GM19463 (cell line): ENCODE measurements around the gene ZBED1.
"Not testable (repeated sequence)": the region's sequence is repeated elsewhere in the genome, so short reads cannot be mapped to it uniquely, and the experiment has no call there.

Experiments
- ATAC-seq: cut with Tn5 transposase; IDR thresholded peaks from one replicate; pipeline ENCODE4 v1.9.1; 2021; ENCODE audit warnings: mild to moderate bottlenecking, moderate library complexity; ENCODE audit not compliant: unreplicated experiment

Gene ZBED1

DNA sequence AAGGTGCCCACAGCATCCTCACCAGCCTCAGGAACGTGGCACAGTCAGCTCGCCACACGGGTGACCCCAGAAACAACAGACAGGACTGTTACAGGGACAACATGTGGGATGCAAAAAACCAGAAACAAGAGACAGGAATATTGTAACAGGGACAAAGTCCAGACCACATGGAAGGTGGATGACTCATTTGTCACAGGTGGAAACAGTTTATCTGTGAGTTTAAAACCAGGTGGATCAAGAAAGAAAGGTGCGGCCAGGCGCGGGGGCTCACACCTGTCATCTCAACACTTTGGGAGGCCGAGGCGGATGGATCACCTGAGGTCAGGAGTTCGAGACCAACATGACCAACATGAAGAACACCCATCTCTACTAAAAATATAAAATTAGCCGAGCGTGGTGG, 23.5 kb downstream of the ZBED1 start:
- ATAC-seq: not testable (repeated sequence)

GRCh38 chrX:2474963-2475726, 25.6 kb downstream of the ZBED1 start:
- ATAC-seq: no peak

- no peak for ATAC-seq
Measured at GRCh38 chrX:2474280-2474962, 26.4 kb downstream of the ZBED1 start.

- not testable (repeated sequence) for ATAC-seq
Measured at GRCh38 chrX:2473064-2473463, 27.7 kb downstream of the ZBED1 start.

GRCh38 chrX:2471641-2472040, 29.1 kb downstream of the ZBED1 start:
- ATAC-seq: no peak

GRCh38 chrX:2471126-2471525, 29.6 kb downstream of the ZBED1 start:
- not testable (repeated sequence) for ATAC-seq

- not testable (repeated sequence) for ATAC-seq
Measured at GRCh38 chrX:2469852-2470251, 30.9 kb downstream of the ZBED1 start.

DNA sequence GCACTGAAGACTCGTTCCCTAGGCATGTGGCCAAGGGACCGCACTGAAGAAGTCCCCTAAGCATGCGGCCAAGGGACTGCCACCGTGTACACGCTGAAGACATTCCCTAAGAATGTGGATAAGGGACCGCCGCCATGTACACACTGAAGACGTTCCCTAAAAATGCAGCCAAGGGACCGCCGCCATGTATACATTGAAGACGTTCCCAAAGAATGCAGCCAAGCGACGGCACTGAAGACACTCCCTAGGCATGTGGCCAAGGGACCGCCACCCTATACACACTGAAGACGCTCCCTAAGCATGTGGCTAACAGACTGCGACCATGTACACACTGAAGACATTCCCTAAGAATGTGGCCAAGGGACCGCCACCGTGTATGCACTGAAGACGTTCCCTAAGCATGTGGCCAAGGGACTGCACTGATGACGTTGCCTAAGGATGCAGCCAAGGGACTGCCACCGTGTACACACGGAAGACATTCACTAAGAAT, 31.5 kb downstream of the ZBED1 start:
- no peak for ATAC-seq

GRCh38 chrX:2468261-2469195, 32.2 kb downstream of the ZBED1 start:
- no peak for ATAC-seq

DNA sequence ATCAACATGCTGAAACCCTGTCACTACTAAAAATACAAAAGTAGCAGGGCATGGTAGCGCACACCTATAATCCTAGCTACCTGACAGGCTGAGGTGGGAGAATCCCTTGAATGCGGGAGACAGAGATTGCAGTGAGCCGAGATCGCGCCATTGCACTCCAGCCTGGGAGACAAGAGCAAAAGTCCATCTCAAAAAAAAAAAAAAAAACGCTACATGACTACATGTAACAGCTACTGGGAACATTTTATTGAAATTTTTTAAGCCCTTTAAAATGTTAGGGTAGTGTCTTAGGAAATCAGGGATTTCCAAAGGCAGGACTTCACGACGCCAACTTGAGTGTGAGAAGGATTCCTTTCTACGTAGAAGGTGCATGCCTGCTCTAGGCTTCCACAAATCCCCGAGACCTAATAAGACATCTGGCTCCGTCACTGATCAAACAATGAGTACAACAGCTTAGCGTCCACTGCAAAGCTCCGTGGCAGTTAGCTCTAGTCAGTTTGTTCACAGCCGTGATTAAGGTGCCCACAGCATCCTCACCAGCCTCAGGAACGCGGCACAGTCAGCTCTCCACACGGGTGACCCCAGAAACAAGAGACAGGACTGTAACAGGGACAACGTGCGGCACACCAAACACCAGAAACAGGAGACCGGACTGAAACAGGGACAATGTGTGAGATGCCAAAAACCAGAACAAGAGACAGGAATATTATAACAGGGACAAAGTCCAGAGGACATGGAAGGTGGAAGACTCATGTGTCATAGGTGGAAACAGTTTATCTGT, 33.7 kb downstream of the ZBED1 start:
- no peak for ATAC-seq

- ATAC-seq: no peak
Measured at GRCh38 chrX:2464677-2465166, 36.1 kb downstream of the ZBED1 start.

GRCh38 chrX:2463973-2464676, 36.7 kb downstream of the ZBED1 start:
- no peak for ATAC-seq

GRCh38 chrX:2463481-2463880, 37.3 kb downstream of the ZBED1 start:
- ATAC-seq: not testable (repeated sequence)

DNA sequence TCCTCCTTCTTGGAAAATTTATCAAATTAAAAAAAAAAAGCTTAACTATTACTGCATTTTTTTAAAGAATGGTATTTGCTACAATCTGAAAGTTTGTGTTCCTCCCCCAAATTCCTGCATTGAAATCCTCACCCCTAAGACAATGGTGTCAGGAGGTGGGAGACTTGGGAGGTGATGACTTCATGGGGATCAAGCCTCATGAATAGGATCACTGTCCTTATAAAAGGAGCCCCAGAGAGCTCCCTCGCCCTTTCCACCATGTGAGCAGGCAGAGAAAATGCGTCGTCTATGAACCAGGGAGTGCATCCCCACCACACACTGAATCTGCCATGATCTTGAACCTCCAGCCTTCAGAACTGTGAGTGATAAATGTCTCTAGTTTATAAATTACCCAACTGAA, 38.0 kb downstream of the ZBED1 start:
- ATAC-seq: no peak

GRCh38 chrX:2462074-2462473, 38.7 kb downstream of the ZBED1 start:
- ATAC-seq: no peak

- no peak for ATAC-seq
Measured at GRCh38 chrX:2461711-2462016, 39.1 kb downstream of the ZBED1 start.

GRCh38 chrX:2460821-2461710, 39.7 kb downstream of the ZBED1 start:
- not testable (repeated sequence) for ATAC-seq

DNA sequence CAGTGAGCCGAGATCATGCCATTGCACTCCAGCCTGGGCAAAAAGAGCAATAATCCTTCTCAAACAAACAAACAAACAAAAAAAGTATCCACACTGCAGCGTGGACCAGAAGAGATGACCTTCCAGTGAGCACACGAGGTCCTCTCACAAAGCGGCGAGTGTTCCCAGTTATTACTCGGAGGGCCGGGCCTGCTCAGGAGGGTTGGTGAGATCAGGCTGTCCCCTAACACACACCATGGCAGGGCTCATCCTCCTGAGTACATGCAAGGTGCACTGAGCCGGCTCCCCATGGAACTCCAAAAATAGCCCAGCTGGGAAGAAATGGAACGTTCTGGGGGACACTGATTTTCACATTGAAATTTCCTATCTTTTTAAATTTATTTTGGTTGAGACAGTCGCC, 40.7 kb downstream of the ZBED1 start:
- not testable (repeated sequence) for ATAC-seq

GRCh38 chrX:2458309-2458708, 42.5 kb downstream of the ZBED1 start:
- ATAC-seq: no peak
